Endothelial cell of umbilical vein (primary cell): ENCODE measurements around the gene FMN2. TPM values are rescaled to one million over a fixed set of nuclear protein-coding genes. Genes with fewer than 3 reads are reported as not detected.

ENCODE experiments used
- BruUV-seq: library from RNA; stranded (reverse); fragments of 400-500 nt; replicated peaks from 2 replicates; lab custom pipeline; 2021; lab: Mats Ljungman, UMichigan
- CTCF ChIA-PET: fragments of 300-600, 350-600 bp; sonication (Branson Sonifier 250); formaldehyde crosslinking; loops from one replicate; lab custom pipeline; 2021; ENCODE audit warnings: antibody characterized with exemption, inconsistent platforms; lab: Charles Lee
- POLR2A ChIA-PET: fragments of 300-600, 350-600 bp; sonication (Branson Sonifier 250); formaldehyde crosslinking; loops from one replicate; lab custom pipeline; 2021; ENCODE audit warnings: antibody characterized with exemption, inconsistent platforms; lab: Charles Lee
- DNase-seq: peaks from one replicate; pipeline ENCODE4 v3.0.0-alpha.2; 2011; ENCODE audit warnings: low read depth, low spot score
- FAIRE-seq: peaks from 2 replicates; lab custom pipeline; 2011; peaks lifted over from hg19 to GRCh38; lab: Jason Lieb, UNC
- H2AFZ ChIP-seq: 2 replicates; pipeline ENCODE4 v1.6.0; 2012; ENCODE audit warnings: low read depth, low read length, control low read depth, inconsistent platforms
- H3K27ac ChIP-seq: 2 replicates; pipeline ENCODE4 v1.5.1; 2011; ENCODE audit warnings: low read depth, mild to moderate bottlenecking, control low read depth, low read length, moderate library complexity; ENCODE audit not compliant: insufficient read depth
- H3K27me3 ChIP-seq, 2 experiments: 2 replicates each; pipeline versions ENCODE4 v1.6.0 to v1.6.1; 2011; ENCODE audit warnings: low read length in 2 of 2, mixed read lengths in 1 of 2; ENCODE audit not compliant: control insufficient read depth in 2 of 2, insufficient read depth in 2 of 2
- H3K36me3 ChIP-seq, 2 experiments: 2 replicates in 1 of 2; 3 replicates in 1 of 2; pipeline ENCODE4 v1.5.1; 2011; ENCODE audit warnings: low read length in 2 of 2, mild to moderate bottlenecking in 1 of 2, moderate library complexity in 1 of 2; ENCODE audit not compliant: control insufficient read depth in 2 of 2, insufficient read depth in 2 of 2; ENCODE audit errors: extremely low read depth in 1 of 2
- H3K4me1 ChIP-seq: 3 replicates; pipeline ENCODE4 v1.5.1; 2011; ENCODE audit warnings: mild to moderate bottlenecking, low read length; ENCODE audit not compliant: control insufficient read depth, insufficient read depth; ENCODE audit errors: extremely low read depth
- H3K4me2 ChIP-seq: 2 replicates; pipeline ENCODE4 v1.6.1; 2011; ENCODE audit warnings: low read length, control low read depth, mixed read lengths; ENCODE audit not compliant: insufficient read depth
- H3K4me3 ChIP-seq, 3 experiments: fragments of 200-600 bp in 1 of 3; sonication (generic), shearing (Covaris generic) in 1 of 3; replicated peaks in 1 of 3; 2 replicates each; pipeline ENCODE4 v1.5.1; 2011 to 2016; ENCODE audit warnings: control low read depth in 3 of 3, low read length in 3 of 3, mild to moderate bottlenecking in 2 of 3, inconsistent platforms in 1 of 3, low read depth in 1 of 3, moderate library complexity in 1 of 3; ENCODE audit not compliant: insufficient read depth in 1 of 3
- H3K79me2 ChIP-seq: 2 replicates; pipeline ENCODE4 v1.6.0; 2012; ENCODE audit warnings: low read length, inconsistent platforms; ENCODE audit not compliant: control insufficient read depth, insufficient read depth
- H3K9ac ChIP-seq: replicated peaks from 2 replicates; pipeline ENCODE3; 2011; ENCODE audit warnings: low read length, control low read depth; ENCODE audit not compliant: insufficient read depth; ENCODE audit errors: extremely low read depth
- H3K9me1 ChIP-seq: replicated peaks from 3 replicates; pipeline ENCODE4 v1.6.0; 2011; ENCODE audit warnings: mild to moderate bottlenecking, low read length; ENCODE audit not compliant: control insufficient read depth, insufficient read depth; ENCODE audit errors: extremely low read depth
- H3K9me3 ChIP-seq: replicated peaks from 2 replicates; pipeline ENCODE4 v1.5.1; 2012; ENCODE audit warnings: low read length, inconsistent platforms; ENCODE audit not compliant: control insufficient read depth, insufficient read depth
- H4K20me1 ChIP-seq: replicated peaks from 2 replicates; pipeline ENCODE3; 2011; ENCODE audit warnings: mild to moderate bottlenecking, low read length; ENCODE audit not compliant: control insufficient read depth, insufficient read depth; ENCODE audit errors: extremely low read depth
- EZH2 ChIP-seq: IDR thresholded peaks from 2 replicates; pipeline ENCODE4 v1.6.1; 2012; ENCODE audit warnings: borderline replicate concordance, low read depth, mild to moderate bottlenecking, moderate library complexity, low read length, inconsistent platforms; ENCODE audit not compliant: severe bottlenecking
- FOS ChIP-seq: IDR thresholded peaks from 2 replicates; pipeline ENCODE4 v1.6.1; 2011; ENCODE audit warnings: mild to moderate bottlenecking, low read length, moderate library complexity, borderline replicate concordance; ENCODE audit not compliant: insufficient read depth
- GATA2 ChIP-seq: IDR thresholded peaks from 2 replicates; pipeline ENCODE4 v1.7.0; 2011; ENCODE audit warnings: low read depth, mild to moderate bottlenecking, moderate library complexity, mixed read lengths, low read length; ENCODE audit not compliant: insufficient read length, insufficient read depth
- JUN ChIP-seq: IDR thresholded peaks from 2 replicates; pipeline ENCODE4 v1.6.1; 2011; ENCODE audit warnings: borderline replicate concordance, low read depth; ENCODE audit not compliant: insufficient read length, insufficient read depth
- MYC ChIP-seq: IDR thresholded peaks from one replicate; pipeline ENCODE4 v1.6.1; 2011; ENCODE audit warnings: mild to moderate bottlenecking, low read depth, low read length
- POLR2A ChIP-seq: IDR thresholded peaks from 2 replicates; pipeline ENCODE4 v1.6.1; 2012; ENCODE audit warnings: low read depth, mild to moderate bottlenecking, control low read depth, low read length
- POLR2AphosphoS5 ChIP-seq: IDR thresholded peaks from 2 replicates; pipeline ENCODE4 v1.6.1; 2012; ENCODE audit warnings: low read depth, mild to moderate bottlenecking, control low read depth, low read length, moderate library complexity; ENCODE audit not compliant: insufficient read depth
- dilution Hi-C: fragments of 300-500 bp; cut with MboI; formaldehyde crosslinking; loops from one replicate; pipeline ENCODE4 v1.15.0; 2019; ENCODE audit warnings: low sequenced_read_pairs; ENCODE audit not compliant: extremely low pct_ligation_motif_present
- intact Hi-C: fragments of 100-400 bp; cut with micrococcal nuclease; formaldehyde crosslinking; loops from one replicate; pipeline ENCODE4 v1.10.0; 2022
- polyA plus RNA-seq, 4 experiments: library from polyadenylated mRNA; depleted of rRNA in 3 of 4; stranded (reverse) in 3 of 4; unstranded in 1 of 4; fragments of >200 nt; gene quantifications; 2 replicates each; pipeline versions ENCODE4 v1.2.1 to v1.2.3, GENCODE V29; 2011 to 2012; ENCODE audit warnings: missing spikeins in 1 of 4
- total RNA-seq: library from RNA; stranded (reverse); gene quantifications from 2 replicates; pipeline ENCODE4 v1.2.3, GENCODE V29; 2021
- TF ChIP-seq, protein P1 (sequence below): IDR thresholded peaks from 2 replicates; pipeline ENCODE4 v1.6.1; 2011; ENCODE audit not compliant: insufficient read depth, insufficient read length
- TF ChIP-seq, protein P2 (sequence below), 2 donors: IDR thresholded peaks; 1 replicate in 1 of 2; 2 replicates in 1 of 2; pipeline ENCODE4 v1.5.1; 2011; ENCODE audit warnings: low read length in 2 of 2, mild to moderate bottlenecking in 2 of 2, moderate library complexity in 2 of 2, control low read depth in 1 of 2, inconsistent platforms in 1 of 2, low read depth in 1 of 2; ENCODE audit not compliant: insufficient read depth in 1 of 2; ENCODE audit errors: extremely low read depth in 1 of 2

FMN2 gene
- total and polyA plus RNA-seq, 2 donors (not counting 3 experiments of a cell fraction or from before 2014, with no cell fraction given): not detected

DNA sequence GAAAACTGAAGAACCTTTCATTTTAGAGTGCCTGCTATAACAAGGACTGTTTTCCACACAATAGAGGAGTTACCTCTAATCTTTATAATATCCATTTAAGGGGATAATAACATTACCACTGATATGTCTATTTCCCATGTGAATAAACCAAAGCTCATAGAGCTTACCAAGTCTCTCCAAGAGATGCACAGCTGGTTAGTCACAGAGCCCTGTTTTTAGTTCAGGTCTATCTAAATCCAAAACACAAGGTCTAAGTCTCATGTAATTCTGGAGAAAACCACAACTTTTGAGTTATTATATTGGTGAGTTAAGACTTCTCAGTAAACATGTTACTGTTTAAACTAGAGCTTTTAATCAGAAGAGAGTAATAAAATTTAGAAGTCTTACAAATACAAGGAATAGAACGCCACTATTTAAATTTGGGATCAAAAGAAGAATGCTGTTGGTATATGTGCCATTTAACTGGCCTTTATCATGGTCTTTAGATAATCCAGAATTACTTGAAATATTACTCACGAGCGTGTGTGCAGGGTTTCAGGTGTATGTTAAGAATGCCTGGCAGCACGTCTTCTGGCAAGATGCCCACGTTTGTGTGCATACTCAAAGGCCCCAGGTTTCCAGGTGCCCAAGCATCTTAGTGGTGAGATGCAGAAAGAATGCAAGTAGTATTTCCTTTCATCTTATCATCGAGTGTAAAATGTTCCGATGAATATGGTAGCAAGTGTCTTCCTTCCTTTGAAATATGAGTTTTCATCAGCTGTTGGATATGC, 190.6 kb downstream of the FMN2 start:
- no peaks in the 10 kb centered on the region for H3K79me2 ChIP-seq
- H3K36me3 ChIP-seq: no peaks in the 10 kb centered on the region
- CTCF ChIA-PET: no interaction called here
- H3K27me3 ChIP-seq: no peaks in the 10 kb centered on the region
- no peak for TF ChIP-seq EZH2
- TF ChIP-seq POLR2AphosphoS5: no peak
- no peak for TF ChIP-seq FOS
- no peak for TF ChIP-seq JUN
- TF ChIP-seq MYC: no peak
- TF ChIP-seq GATA2: no peak
- TF ChIP-seq, protein P1, sequence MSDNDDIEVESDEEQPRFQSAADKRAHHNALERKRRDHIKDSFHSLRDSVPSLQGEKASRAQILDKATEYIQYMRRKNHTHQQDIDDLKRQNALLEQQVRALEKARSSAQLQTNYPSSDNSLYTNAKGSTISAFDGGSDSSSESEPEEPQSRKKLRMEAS: no peak
- TF ChIP-seq POLR2A: no peak
- TF ChIP-seq, protein P2, sequence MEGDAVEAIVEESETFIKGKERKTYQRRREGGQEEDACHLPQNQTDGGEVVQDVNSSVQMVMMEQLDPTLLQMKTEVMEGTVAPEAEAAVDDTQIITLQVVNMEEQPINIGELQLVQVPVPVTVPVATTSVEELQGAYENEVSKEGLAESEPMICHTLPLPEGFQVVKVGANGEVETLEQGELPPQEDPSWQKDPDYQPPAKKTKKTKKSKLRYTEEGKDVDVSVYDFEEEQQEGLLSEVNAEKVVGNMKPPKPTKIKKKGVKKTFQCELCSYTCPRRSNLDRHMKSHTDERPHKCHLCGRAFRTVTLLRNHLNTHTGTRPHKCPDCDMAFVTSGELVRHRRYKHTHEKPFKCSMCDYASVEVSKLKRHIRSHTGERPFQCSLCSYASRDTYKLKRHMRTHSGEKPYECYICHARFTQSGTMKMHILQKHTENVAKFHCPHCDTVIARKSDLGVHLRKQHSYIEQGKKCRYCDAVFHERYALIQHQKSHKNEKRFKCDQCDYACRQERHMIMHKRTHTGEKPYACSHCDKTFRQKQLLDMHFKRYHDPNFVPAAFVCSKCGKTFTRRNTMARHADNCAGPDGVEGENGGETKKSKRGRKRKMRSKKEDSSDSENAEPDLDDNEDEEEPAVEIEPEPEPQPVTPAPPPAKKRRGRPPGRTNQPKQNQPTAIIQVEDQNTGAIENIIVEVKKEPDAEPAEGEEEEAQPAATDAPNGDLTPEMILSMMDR (IDR thresholded peaks at IDR 0.05; ENCODE audit: extremely low read depth in 1 of 2, insufficient read depth in 1 of 2, low read depth in 1 of 2, low read length in 2 of 2): no peak
- no peak overlapping the region for H2AFZ ChIP-seq
- H3K9me3 ChIP-seq: no peaks in the 10 kb centered on the region
- no peak for FAIRE-seq
- H3K27ac ChIP-seq: no peak overlapping the region
- H3K4me1 ChIP-seq: no peaks in the 10 kb centered on the region
- no peak overlapping the region for H3K4me3 ChIP-seq
- dilution Hi-C loops (no loop called here), intact Hi-C loops (no loop called here)
- no peak overlapping the region for H3K4me2 ChIP-seq
- no TSS peak for BruUV-seq
- POLR2A ChIA-PET: no interaction called here
- no peak for DNase-seq
- H3K9ac ChIP-seq: no peak overlapping the region
- H3K9me1 ChIP-seq: no peaks in the 10 kb centered on the region
- H4K20me1 ChIP-seq: no peaks in the 10 kb centered on the region
